GM12865 (cell line): ENCODE data around the gene KCNJ3.

Experiments
- DNase-seq: peaks from one replicate; pipeline ENCODE4 v3.0.0; 2010; ENCODE audit warnings: low read depth
- H3K4me3 ChIP-seq: 2 replicates; pipeline ENCODE4 v1.5.1; 2011; ENCODE audit warnings: mild to moderate bottlenecking, low read depth, low read length, control low read depth
- TF ChIP-seq, protein P1 (sequence below): IDR thresholded peaks from 2 replicates; pipeline ENCODE4 v1.5.1; 2011; ENCODE audit warnings: low read length, control low read depth, low read depth, inconsistent platforms; ENCODE audit not compliant: insufficient read depth; ENCODE audit errors: missing control alignments

KCNJ3 gene

GRCh38 chr2:154720651-154721050 is 22.2 kb downstream of the KCNJ3 start:
- TF ChIP-seq, protein P1, sequence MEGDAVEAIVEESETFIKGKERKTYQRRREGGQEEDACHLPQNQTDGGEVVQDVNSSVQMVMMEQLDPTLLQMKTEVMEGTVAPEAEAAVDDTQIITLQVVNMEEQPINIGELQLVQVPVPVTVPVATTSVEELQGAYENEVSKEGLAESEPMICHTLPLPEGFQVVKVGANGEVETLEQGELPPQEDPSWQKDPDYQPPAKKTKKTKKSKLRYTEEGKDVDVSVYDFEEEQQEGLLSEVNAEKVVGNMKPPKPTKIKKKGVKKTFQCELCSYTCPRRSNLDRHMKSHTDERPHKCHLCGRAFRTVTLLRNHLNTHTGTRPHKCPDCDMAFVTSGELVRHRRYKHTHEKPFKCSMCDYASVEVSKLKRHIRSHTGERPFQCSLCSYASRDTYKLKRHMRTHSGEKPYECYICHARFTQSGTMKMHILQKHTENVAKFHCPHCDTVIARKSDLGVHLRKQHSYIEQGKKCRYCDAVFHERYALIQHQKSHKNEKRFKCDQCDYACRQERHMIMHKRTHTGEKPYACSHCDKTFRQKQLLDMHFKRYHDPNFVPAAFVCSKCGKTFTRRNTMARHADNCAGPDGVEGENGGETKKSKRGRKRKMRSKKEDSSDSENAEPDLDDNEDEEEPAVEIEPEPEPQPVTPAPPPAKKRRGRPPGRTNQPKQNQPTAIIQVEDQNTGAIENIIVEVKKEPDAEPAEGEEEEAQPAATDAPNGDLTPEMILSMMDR = no peak
- no peak for DNase-seq
- no peak overlapping the region for H3K4me3 ChIP-seq

GRCh38 chr2:154724194-154724797 is 25.8 kb downstream of the KCNJ3 start:
- no peak overlapping the region for H3K4me3 ChIP-seq
- TF ChIP-seq, protein P1 = no peak
- DNase-seq = no peak

GRCh38 chr2:154740361-154740760 is 41.9 kb downstream of the KCNJ3 start:
- TF ChIP-seq, protein P1 = no peak
- H3K4me3 ChIP-seq = no peak overlapping the region
- DNase-seq = no peak

DNA sequence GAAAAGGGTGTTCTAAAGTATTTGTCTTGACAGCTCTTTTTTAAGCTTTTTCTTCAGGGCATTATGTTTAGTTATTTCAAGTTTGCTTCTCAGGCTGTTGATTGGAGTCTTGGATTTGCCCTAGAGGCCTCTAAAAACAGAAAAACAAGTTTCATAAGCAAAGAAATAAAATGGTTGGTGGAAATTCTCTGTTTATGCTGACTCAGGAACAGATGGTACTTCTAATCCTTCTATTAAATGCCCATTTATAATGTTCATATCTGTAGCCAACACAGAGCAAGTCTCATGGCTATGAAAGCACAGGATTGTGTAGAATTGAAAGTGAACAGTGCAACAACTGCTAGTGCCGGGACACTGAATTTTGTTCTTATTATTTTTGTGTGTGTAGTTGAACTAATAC is 60.4 kb downstream of the KCNJ3 start:
- no peak for DNase-seq
- TF ChIP-seq, protein P1 = no peak
- no peak overlapping the region for H3K4me3 ChIP-seq

DNA sequence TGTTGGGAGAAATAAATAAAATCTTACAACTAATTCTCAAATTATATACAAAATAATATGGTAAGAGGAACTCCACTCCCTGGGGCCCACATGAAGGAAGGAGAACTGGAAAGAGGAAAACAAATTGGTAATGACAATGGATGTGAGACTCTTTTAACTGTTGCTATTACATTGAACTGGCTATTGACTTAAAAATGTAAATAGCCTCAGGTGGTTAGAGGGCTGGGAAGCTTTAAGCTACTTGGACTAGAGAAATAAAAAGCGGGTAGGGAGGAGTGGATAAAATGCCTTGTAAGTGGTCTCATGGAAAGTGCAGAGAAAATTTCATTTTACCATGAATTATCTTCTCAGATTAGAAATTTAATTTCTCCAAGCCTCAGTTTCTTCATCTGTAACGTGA is 64.1 kb downstream of the KCNJ3 start:
- no peak for DNase-seq
- no peak overlapping the region for H3K4me3 ChIP-seq

DNA sequence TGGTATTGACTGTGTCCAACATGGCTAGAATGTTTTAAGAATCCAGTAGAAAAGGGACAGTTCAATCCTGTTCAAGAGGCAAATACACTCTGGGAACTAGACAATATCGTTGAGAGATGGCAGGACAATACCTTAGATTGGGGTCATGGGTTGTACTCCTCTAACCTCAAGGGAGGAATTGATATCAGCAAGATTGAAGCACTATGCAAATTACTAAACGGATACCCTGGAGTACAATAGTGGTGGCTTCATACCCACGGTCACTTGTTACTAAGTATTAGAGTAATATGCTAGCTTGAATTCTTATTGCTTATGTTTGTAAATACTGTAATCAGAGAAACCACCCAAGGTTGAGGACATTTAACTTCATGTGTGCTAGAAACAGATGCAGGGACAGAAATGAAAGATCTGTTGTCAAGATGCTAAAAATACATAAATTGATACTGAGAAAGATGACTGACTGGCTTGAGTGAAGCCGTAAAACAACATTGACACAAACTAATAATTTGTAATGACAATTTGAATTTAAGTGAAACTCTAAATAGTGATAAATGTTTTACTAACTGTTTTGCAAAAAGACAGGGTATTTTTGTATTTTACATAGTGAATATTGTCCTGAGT is 73.3 kb downstream of the KCNJ3 start:
- DNase-seq = peak; percentile 3
- TF ChIP-seq, protein P1 = no peak
- no peak overlapping the region for H3K4me3 ChIP-seq

More for the DNA sequence above, 64.1 kb downstream of the KCNJ3 start:
- TF ChIP-seq, protein P1 = no peak

DNA sequence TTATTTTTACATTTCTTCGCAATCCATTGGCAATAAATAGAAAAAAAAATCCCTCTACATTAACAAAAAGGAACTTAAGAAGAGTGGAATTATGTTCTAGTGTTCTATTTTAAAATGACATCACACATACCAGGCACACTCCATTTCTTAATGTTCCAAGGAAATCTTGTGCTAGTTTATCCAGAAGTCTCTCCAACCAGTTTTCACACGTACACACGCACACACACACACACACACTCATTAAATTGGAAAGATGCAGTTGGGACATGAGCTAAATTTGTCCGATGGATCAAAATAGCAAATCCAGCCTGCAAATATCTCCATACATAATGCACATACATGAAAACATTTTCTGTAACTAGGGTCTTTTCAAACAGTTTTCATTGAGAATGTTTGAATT is 78.3 kb downstream of the KCNJ3 start:
- no peak overlapping the region for H3K4me3 ChIP-seq
- no peak for DNase-seq
- TF ChIP-seq, protein P1 = no peak
